Sciatic nerve (tissue), 2 donors: Measurements from ENCODE around the gene ERC2. TPM values are rescaled to one million over a fixed set of nuclear protein-coding genes. Genes with fewer than 3 reads are reported as not detected.

Experiments
- ATAC-seq: fragments of 200-7000 bp; cut with Tn5 transposase; one replicate; pipeline ENCODE4 v1.9.1; 2020; ENCODE audit warnings: mild to moderate bottlenecking, moderate library complexity
- DNase-seq: peaks from one replicate; pipeline ENCODE4 v3.0.0-alpha.2; 2020; ENCODE audit warnings: low spot score
- intact Hi-C: fragments of 100-400 bp; cut with DNase I; formaldehyde crosslinking; loops from one replicate; pipeline ENCODE4 v1.14.2; 2022
- total RNA-seq: library from RNA; stranded (reverse); fragmentation: NEBNext Ultra II Directional; extraction: Animal tissue kit (Norgen Biotek cat#: 25700); gene quantifications from one replicate; pipeline ENCODE4 v1.2.1, GENCODE V29; 2021
- donor health status: DM: no; HTN: no; CAD: no.
- donor health status: DM: no; HTN: no; CAD: no.

Gene ERC2
- total RNA-seq, 1 donor from 2014 or later: 1.7 TPM

DNA sequence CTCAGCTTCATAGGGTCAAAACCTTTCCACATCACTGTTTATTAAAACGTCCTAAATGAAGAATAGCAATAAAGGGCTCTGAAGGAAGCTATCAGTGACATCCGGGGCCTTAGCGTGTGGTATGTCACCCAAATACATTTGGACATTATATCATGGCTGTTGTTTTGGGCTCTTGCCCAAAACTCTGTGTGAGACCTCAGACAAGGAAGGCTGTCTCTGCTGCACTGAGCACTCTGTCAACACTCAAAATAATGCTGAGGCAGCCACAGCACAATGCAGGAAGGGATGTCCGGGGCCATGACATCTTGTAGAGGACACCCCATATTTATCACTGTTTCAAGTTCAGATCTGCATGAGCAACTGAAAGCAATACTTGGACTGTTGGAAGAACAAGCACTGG is 687.4 kb downstream of the ERC2 start:
- intact Hi-C loops: no loop called here
- DNase-seq: no peak

DNA sequence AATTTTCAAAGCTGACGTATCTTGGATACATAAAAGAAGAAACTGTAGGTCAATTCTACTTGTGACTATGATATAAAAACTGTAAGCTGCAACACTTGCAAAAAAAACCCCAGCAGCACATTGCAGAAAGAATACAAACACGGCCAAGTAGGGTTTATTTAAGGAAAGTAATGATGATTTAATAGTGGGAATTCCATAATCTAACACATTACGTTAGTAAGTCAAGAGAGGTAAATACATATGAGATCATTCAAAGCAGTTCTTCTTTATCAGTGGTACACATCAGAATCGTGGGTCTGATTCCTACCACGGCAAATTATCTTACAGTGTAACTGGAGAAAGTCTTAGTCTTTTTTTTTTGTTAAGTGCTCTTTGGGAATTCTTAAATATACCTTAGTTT is 688.7 kb downstream of the ERC2 start:
- intact Hi-C loops: no loop called here
- ATAC-seq (no peak), DNase-seq (no peak)

More for the DNA sequence above, 687.4 kb downstream of the ERC2 start:
- ATAC-seq: no peak

- intact Hi-C loops: no loop called here
- ATAC-seq (no peak), DNase-seq (no peak)
Measured at GRCh38 chr3:55775366-55776154, 692.7 kb downstream of the ERC2 start.

- DNase-seq (no peak), ATAC-seq (no peak)
Measured at GRCh38 chr3:55774856-55775255, 693.4 kb downstream of the ERC2 start.

GRCh38 chr3:55771503-55771902 is 696.8 kb downstream of the ERC2 start:
- intact Hi-C loops: no loop called here
- no peak for ATAC-seq
- DNase-seq: no peak

More at GRCh38 chr3:55774856-55775255, 693.4 kb downstream of the ERC2 start:
- intact Hi-C loops: no loop called here

GRCh38 chr3:55770077-55770476 is 698.2 kb downstream of the ERC2 start:
- no peak for DNase-seq
- intact Hi-C loops: no loop called here
- no peak for ATAC-seq

DNA sequence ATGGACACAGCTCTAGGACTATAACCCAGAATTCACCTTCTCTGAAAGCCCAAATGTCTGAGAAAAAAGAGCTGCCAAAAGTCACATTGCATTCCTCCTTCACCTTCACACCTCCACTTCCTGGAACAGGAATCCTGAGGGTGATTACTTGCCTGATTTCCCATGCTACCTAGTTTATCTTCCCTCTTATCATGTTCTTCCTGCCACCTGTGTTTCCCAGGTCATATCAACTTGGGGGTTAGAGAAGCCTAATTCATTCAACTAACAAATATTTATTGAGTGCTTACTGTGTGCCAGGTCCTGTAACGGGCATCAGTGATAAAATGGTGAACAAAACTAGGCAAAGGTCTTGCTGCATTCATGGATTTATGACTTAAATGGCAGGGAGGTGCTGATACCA is 701.5 kb downstream of the ERC2 start:
- intact Hi-C loops: no loop called here

DNA sequence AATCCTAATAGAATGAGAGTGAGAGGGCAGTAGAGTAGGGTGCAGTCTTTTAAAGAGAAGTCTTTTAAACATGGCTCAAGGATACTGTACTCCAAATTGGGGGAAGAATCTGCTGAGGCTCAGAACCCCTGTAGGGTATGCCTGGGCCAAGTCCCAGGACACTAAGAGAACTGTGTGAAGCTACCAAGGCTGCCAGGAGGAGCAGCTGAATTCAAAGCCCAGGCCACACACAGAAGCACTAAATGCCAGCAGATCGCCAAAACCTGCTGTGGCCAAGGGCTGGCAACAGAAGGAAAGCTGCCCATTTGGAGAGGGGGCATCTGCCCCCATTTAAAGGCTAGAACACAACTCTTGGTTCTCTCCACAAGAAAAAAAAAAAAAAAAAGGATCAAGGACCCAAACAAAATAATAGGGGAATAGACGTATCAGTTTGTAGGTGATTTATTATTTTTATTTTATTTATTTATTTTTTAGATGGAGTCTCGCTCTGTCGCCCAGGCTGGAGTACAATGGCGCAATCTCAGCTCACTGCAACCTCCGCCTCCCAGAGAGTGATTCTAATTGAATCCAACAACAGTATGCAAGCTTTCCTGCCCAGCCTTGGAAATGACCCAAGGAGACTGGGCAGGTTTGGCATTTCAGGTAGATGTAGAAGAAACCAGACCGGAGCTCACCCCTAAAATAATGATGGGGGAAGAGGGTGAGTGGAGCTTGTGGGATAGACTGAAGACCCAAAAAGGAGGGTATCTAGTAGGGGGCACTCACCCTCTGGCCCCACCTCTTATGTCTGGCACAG is 702.2 kb downstream of the ERC2 start:
- intact Hi-C loops: no loop called here

More for the DNA sequence above, 701.5 kb downstream of the ERC2 start:
- no peak for ATAC-seq
- DNase-seq: no peak

DNA sequence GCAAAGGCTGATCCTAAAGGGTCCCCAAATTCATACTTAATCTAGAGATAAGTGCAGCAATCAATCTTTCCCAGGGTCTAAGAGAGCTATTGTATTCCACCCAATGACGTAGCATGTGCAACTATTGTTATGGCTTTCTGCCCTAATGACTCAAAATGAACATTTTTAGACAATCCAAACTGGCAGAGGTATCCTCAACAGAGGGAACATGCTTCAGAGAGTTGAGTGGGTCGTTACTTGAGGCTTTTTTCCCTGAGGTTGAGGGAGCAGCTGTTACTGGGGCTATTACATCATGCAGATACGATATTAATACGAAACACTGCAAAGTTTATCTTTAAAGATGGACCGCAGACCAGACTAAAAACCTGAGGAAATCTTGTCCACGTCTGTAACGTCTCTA is 702.9 kb downstream of the ERC2 start:
- no peak for DNase-seq
- intact Hi-C loops: no loop called here
- no peak for ATAC-seq

More for the DNA sequence above, 702.2 kb downstream of the ERC2 start:
- ATAC-seq (no peak), DNase-seq (no peak)

DNA sequence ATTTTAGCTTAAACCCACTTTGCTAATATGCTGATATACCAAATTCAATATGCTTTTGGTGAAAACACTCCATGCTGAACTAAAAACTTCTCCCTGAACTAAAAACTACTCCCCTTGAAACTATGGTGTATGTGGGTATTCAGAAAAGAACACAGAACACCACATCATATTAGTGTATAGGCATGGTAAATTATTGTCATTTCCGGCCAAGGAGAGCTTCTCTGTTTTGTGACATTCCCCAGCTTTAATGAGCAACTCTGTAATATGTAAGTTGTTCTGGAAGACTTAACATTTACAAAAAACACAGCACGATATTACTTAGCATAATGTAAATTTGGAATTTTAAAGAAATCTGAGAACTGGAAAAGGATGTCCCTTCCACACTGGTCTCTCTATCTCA is 711.3 kb downstream of the ERC2 start:
- no peak for ATAC-seq
- DNase-seq: no peak
- intact Hi-C loops: no loop called here

- intact Hi-C loops: no loop called here
- ATAC-seq: no peak
- DNase-seq: no peak
Measured at GRCh38 chr3:55755516-55756205, 712.6 kb downstream of the ERC2 start.

DNA sequence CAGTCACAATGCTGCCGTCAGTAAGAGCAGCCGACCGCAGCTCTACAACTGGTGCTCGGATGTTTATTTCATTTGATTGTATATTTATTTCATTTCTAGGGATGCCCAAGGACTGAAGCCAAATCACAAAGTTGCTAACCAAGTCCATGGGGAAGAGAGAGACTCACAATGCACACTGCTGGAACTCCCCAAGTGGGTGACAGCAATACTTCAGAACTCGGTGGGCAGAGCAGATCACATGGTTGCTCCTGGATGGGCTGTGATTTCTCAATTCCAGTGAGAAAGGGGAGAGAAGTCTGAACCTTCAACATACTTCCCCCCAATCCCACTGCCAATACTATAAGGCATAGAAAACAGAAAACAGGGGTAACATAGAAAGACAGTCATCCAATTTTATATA is 715.4 kb downstream of the ERC2 start:
- intact Hi-C loops: no loop called here
- no peak for DNase-seq
- ATAC-seq: no peak

- ATAC-seq: no peak
- intact Hi-C loops: no loop called here
- DNase-seq: no peak
Measured at GRCh38 chr3:55751730-55752129, 716.5 kb downstream of the ERC2 start.

GRCh38 chr3:55750525-55750924 is 717.7 kb downstream of the ERC2 start:
- ATAC-seq: no peak

GRCh38 chr3:55749036-55749435 is 719.2 kb downstream of the ERC2 start:
- intact Hi-C loops: loop anchor here (10.0 kb wide), 1 partner anchor 264 kb away; the partner anchor contains the start of gene WNT5A
- ATAC-seq (no peak), DNase-seq (no peak)

More at GRCh38 chr3:55750525-55750924, 717.7 kb downstream of the ERC2 start:
- intact Hi-C loops: no loop called here
- DNase-seq: no peak

DNA sequence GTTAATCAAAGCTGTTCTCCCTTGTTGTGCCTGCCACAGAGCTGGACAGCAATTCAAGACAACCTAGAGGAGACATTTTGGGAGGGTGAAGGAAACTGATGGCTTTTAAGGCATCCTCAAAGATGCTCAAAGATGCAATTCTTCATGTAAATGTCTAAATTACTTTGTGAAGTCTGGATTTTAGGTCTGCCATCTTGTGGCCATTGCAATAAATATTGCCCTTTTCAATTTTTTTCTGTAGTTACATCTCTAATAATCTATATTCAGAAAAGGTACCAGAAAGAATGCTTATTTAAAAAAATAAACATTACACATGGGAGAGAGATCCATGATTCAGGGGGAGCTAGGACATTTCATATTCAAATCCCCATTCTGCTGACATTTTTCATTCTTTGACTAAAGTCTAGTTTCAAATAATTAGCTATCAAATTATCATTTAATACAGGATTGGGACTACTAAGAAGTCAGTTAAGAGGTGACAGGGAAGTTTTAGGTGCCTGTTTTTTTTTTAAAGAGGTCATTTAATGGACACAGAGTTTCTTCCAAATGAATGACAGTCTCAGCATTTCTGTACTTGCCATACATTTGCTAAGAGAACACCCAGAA is 721.4 kb downstream of the ERC2 start:
- ATAC-seq (no peak), DNase-seq (no peak)
- intact Hi-C loops: loop anchor here (10.0 kb wide), 1 partner anchor 262 kb away; the partner anchor contains the start of gene WNT5A

GRCh38 chr3:55742832-55743136 is 725.5 kb downstream of the ERC2 start:
- intact Hi-C loops: loop anchor here (10.0 kb wide), 1 partner anchor 258 kb away; the partner anchor contains the start of gene WNT5A
- no peak for DNase-seq
- no peak for ATAC-seq

DNA sequence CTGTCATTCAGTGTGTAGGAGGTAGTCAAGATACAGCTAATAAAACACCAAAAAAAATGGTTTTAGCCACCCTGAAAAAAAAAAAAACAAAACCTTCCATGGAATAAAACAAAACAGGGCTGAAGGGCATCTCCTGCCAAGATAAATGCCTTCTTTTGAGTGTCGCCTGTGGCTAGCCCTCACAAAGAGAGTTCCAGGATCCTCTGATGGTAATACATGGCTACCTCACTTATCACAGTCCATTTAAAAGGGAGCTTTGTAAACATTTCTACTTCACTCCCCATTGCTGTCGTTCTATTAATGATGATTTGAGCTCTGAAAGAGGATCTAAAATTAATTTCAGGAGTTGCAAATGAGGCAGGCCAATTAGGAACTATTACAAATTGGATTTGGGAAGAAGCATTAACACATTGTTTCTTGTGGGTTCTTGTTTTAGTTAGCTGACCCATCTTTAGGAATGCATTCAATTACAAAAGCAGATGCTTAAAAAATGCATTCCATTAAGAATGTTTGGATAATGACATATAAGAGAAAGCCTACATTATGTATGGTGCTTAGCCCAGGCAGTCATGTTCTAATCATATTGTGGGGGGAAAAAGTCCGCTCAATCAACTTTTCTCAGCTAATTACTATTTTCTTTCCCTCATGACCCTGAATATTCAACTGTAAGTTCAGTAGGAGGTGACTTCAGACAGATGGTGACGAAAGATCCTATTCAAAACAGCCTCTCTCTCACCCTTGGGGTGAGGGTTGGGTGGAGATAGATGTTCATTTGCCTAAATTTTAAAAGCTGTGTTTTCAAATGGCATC is 726.0 kb downstream of the ERC2 start:
- intact Hi-C loops: loop anchor here (10.0 kb wide), 1 partner anchor 257 kb away; the partner anchor contains the start of gene WNT5A
- ATAC-seq: no peak
- no peak for DNase-seq
